A673 (cell line): ENCODE data around the gene CDC7.

ENCODE experiments used
- EZH2 ChIP-seq: fragments of 200-600 bp; sonication (generic); IDR thresholded peaks from 2 replicates; pipeline ENCODE4 v1.6.1; 2017; ENCODE audit warnings: borderline replicate concordance, low read depth, mild to moderate bottlenecking, mixed read lengths, antibody characterized with exemption, low read length; ENCODE audit not compliant: poor library complexity, severe bottlenecking
- TF ChIP-seq, protein P1 (sequence below): fragments of 300-800, 200-600 bp; sonication (generic); conservative IDR thresholded peaks from 2 replicates; pipeline ENCODE4 v1.5.1; 2017; ENCODE audit warnings: low read depth, mild to moderate bottlenecking, antibody characterized with exemption, low read length, moderate library complexity, mixed read lengths

DNA sequence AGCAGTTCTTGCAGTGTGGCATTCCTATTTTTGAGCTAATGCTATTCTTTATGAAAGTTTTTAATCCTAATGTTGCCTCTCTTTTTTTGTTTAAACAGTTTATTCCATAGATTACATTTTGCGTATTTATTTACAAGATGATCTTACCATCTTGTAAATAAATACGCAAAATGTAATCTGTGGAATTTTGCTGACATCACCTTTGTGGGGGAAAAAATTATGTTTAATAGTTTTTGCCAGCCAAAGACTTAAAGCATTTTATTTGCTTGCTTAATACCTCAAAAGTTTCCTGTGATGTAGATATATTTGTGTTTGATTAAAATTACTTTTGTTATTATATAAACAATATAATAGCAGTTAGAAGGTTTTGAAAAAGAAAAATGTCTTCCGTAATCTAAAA is 15.3 kb downstream of the CDC7 start:
- no peak for TF ChIP-seq EZH2
- TF ChIP-seq, protein P1, sequence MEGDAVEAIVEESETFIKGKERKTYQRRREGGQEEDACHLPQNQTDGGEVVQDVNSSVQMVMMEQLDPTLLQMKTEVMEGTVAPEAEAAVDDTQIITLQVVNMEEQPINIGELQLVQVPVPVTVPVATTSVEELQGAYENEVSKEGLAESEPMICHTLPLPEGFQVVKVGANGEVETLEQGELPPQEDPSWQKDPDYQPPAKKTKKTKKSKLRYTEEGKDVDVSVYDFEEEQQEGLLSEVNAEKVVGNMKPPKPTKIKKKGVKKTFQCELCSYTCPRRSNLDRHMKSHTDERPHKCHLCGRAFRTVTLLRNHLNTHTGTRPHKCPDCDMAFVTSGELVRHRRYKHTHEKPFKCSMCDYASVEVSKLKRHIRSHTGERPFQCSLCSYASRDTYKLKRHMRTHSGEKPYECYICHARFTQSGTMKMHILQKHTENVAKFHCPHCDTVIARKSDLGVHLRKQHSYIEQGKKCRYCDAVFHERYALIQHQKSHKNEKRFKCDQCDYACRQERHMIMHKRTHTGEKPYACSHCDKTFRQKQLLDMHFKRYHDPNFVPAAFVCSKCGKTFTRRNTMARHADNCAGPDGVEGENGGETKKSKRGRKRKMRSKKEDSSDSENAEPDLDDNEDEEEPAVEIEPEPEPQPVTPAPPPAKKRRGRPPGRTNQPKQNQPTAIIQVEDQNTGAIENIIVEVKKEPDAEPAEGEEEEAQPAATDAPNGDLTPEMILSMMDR: no peak
